NCI-H1436 (cell line): ENCODE data around the gene NEAT1.

ENCODE experiments used
- DNase-seq: peaks from one replicate; lab custom pipeline; 2025; lab: John Stamatoyannopoulos, UW

Gene NEAT1

GRCh38 chr11:65389294-65389980, 33.2 kb upstream of the NEAT1 start:
- no peak for DNase-seq

GRCh38 chr11:65390099-65390941, 32.3 kb upstream of the NEAT1 start:
- no peak for DNase-seq

GRCh38 chr11:65390996-65391395, 31.6 kb upstream of the NEAT1 start:
- DNase-seq = no peak

- DNase-seq = no peak
These were observed 30.3 kb upstream of the NEAT1 start for GRCh38 chr11:65392186-65392829.

GRCh38 chr11:65392899-65393298, 29.7 kb upstream of the NEAT1 start:
- no peak for DNase-seq

GRCh38 chr11:65393513-65394079, 29.0 kb upstream of the NEAT1 start:
- no peak for DNase-seq

GRCh38 chr11:65394125-65394536, 28.5 kb upstream of the NEAT1 start:
- DNase-seq = no peak

- no peak for DNase-seq
These were observed 26.6 kb upstream of the NEAT1 start for GRCh38 chr11:65395961-65396530.

- no peak for DNase-seq
These were observed 25.5 kb upstream of the NEAT1 start for GRCh38 chr11:65396769-65397745.

GRCh38 chr11:65398362-65398910, 24.2 kb upstream of the NEAT1 start:
- no peak for DNase-seq

GRCh38 chr11:65399249-65399648, 23.3 kb upstream of the NEAT1 start:
- no peak for DNase-seq

GRCh38 chr11:65399845-65400244, 22.8 kb upstream of the NEAT1 start:
- no peak for DNase-seq

GRCh38 chr11:65400307-65401072, 22.1 kb upstream of the NEAT1 start:
- no peak for DNase-seq

- no peak for DNase-seq
These were observed 21.4 kb upstream of the NEAT1 start for GRCh38 chr11:65401073-65401802.

GRCh38 chr11:65401803-65402248, 20.8 kb upstream of the NEAT1 start:
- no peak for DNase-seq

- no peak for DNase-seq
These were observed 19.8 kb upstream of the NEAT1 start for GRCh38 chr11:65402790-65403189.

GRCh38 chr11:65403607-65404121, 18.9 kb upstream of the NEAT1 start:
- no peak for DNase-seq

GRCh38 chr11:65404210-65404609, 18.4 kb upstream of the NEAT1 start:
- no peak for DNase-seq
